ENCODE measurements around the gene SEMA5A. TPM values are rescaled to one million over a fixed set of nuclear protein-coding genes. Genes with fewer than 3 reads are reported as not detected.

Gene SEMA5A
- total RNA-seq, 1 donor from 2014 or later: 0.51 TPM

DNA sequence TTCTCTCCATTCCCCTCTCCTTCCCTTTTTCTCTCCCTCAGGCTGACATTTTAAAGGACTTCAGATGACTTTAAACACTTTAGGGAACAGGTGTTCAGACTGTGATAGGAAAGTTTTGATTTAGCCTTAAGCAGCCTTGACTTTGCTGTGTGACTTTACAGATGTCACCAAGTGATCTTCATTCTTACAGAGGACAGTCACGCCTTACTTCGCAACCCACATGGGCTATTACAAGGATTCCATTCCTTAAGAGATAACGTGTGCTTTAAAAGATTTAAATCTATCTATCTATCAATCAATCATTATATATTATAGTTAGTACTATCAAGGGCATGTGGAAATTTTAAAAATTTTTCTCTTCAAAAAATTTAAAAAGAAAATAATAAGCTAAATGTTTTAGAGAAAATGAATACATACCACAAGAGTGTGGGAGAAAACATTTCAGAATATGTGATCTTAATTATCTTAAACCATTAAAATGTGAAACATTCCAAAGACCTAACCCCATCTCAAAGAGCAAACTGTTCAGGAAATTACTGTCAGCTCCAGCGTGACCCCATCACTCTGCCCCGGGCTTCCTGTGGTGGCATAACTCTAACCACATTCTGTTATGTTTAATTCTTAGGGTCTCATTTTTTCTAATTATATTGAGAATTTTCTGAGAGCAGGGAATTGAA, 530.5 kb downstream of the SEMA5A start:
- Mint-ChIP-seq H3K4me3 (ENCODE audit: unreplicated experiment) (no peak overlapping the region), H3K9me3 (ENCODE audit: unreplicated experiment) (no peaks in the 10 kb centered on the region), H3K4me1 (ENCODE audit: low read depth, unreplicated experiment) (peaks cover 4% of the 10 kb centered on the region), H3K36me3 (ENCODE audit: unreplicated experiment) (no peaks in the 10 kb centered on the region), H3K27me3 (ENCODE audit: unreplicated experiment) (peaks cover 4% of the 10 kb centered on the region), H3K27ac (ENCODE audit: unreplicated experiment) (no peak overlapping the region)
- no peak for DNase-seq
- TF ChIP-seq, protein P1, sequence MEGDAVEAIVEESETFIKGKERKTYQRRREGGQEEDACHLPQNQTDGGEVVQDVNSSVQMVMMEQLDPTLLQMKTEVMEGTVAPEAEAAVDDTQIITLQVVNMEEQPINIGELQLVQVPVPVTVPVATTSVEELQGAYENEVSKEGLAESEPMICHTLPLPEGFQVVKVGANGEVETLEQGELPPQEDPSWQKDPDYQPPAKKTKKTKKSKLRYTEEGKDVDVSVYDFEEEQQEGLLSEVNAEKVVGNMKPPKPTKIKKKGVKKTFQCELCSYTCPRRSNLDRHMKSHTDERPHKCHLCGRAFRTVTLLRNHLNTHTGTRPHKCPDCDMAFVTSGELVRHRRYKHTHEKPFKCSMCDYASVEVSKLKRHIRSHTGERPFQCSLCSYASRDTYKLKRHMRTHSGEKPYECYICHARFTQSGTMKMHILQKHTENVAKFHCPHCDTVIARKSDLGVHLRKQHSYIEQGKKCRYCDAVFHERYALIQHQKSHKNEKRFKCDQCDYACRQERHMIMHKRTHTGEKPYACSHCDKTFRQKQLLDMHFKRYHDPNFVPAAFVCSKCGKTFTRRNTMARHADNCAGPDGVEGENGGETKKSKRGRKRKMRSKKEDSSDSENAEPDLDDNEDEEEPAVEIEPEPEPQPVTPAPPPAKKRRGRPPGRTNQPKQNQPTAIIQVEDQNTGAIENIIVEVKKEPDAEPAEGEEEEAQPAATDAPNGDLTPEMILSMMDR (IDR thresholded peaks at IDR 0.05; ENCODE audit: partially characterized antibody, unreplicated experiment): no peak

DNA sequence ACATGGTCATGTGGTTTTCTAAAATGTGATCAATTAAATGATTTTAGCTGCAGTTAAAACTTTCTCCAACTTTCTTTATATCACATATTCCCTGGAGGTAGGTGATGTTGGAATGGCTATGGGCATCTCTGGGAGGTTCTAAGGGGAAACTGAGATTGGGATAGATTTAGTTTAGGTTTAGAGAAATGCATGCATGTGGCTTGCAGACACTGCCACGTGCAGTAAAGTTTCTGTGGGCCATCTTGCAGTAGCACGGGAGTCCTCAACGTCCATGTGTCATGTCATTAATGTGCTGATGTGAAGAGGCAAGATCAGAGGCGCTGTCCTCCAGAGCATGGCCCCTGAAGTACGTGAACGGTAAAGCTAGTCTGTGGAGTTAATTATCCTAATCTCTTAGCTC, 532.7 kb downstream of the SEMA5A start:
- DNase-seq: no peak
- peaks cover 5% of the 10 kb centered on the region for H3K36me3 Mint-ChIP-seq (ENCODE audit: unreplicated experiment)
- H3K4me3 Mint-ChIP-seq (ENCODE audit: unreplicated experiment): no peak overlapping the region
- peaks cover 2% of the 10 kb centered on the region for H3K9me3 Mint-ChIP-seq (ENCODE audit: unreplicated experiment)
- peaks cover 4% of the 10 kb centered on the region for H3K27me3 Mint-ChIP-seq (ENCODE audit: unreplicated experiment)
- TF ChIP-seq, protein P1 (IDR thresholded peaks at IDR 0.05; ENCODE audit: partially characterized antibody, unreplicated experiment): no peak
- H3K27ac Mint-ChIP-seq (ENCODE audit: unreplicated experiment): no peak overlapping the region
- peaks cover 4% of the 10 kb centered on the region for H3K4me1 Mint-ChIP-seq (ENCODE audit: low read depth, unreplicated experiment)

DNA sequence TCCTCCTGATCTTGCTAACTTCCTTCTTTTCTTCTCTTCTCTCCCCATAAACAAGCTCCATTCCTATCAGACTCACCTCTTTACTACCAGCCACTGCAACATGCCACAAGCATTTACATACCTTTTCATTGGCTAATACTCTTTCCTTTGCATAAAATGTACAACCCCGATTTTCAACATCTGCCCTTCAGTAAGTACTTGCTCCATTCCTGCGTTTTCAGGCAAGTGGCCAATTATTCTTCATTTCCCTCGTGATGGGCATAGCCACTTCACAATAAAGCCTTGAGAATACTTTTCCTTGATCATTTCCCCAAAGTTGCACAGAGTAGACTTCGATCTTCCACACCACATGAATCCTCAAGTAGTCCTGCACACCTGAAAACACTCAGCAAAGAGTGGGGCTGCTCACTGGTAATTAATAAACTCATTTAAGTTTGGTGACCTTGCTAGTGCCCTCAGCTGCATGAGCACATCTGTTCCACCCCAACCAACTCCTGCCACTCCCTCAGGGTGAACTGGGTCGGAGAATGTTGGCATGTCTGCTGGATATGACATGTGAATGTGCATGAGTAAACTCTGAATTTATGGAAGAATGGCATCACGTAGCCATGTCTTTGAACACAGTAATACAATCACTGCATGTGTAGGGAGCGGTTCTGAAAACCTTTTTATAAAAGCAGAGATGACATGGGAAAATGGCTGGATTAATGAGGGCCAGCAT, 535.8 kb downstream of the SEMA5A start:
- no peaks in the 10 kb centered on the region for H3K4me1 Mint-ChIP-seq (ENCODE audit: low read depth, unreplicated experiment)
- no peak overlapping the region for H3K27ac Mint-ChIP-seq (ENCODE audit: unreplicated experiment)
- H3K4me3 Mint-ChIP-seq (ENCODE audit: unreplicated experiment): no peak overlapping the region
- H3K9me3 Mint-ChIP-seq (ENCODE audit: unreplicated experiment): peaks cover 4% of the 10 kb centered on the region
- peaks cover 5% of the 10 kb centered on the region for H3K36me3 Mint-ChIP-seq (ENCODE audit: unreplicated experiment)
- peaks cover 2% of the 10 kb centered on the region for H3K27me3 Mint-ChIP-seq (ENCODE audit: unreplicated experiment)
- DNase-seq: no peak
- TF ChIP-seq, protein P1 (IDR thresholded peaks at IDR 0.05; ENCODE audit: partially characterized antibody, unreplicated experiment): no peak

DNA sequence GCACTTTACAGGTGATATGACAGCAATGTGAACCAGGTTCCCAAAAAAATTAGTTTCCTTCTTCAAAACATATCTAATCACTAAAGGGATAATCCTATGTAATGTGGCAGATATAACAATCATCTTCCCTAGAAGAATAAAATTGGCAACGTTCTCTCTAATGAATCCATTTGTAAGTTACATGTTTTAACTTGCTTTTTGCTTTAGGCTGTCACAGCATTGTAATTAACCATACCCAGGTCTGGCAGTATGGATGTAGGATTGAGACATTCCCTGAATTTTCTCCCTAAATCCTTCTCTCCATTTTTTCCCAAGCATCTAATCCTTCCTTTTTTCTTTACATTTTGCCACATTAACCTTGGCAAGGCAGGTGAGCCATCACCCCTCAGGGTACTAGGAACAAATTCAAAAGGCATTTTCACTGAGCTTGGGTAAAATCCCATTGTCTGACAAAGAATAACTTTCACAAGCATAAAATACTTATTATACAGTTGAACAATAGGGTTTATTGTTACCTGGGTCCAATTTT, 548.3 kb downstream of the SEMA5A start:
- H3K4me3 Mint-ChIP-seq (ENCODE audit: unreplicated experiment): no peak overlapping the region

More for the DNA sequence above, 548.3 kb downstream of the SEMA5A start:
- Mint-ChIP-seq H3K27ac (ENCODE audit: unreplicated experiment) (no peak overlapping the region), H3K36me3 (ENCODE audit: unreplicated experiment) (no peaks in the 10 kb centered on the region), H3K4me1 (ENCODE audit: low read depth, unreplicated experiment) (no peaks in the 10 kb centered on the region), H3K27me3 (ENCODE audit: unreplicated experiment) (no peaks in the 10 kb centered on the region), H3K9me3 (ENCODE audit: unreplicated experiment) (no peaks in the 10 kb centered on the region)
- TF ChIP-seq, protein P1 (IDR thresholded peaks at IDR 0.05; ENCODE audit: partially characterized antibody, unreplicated experiment): no peak
- DNase-seq: no peak
